ENCODE measurements around the gene HOXC4.

Gene HOXC4

DNA sequence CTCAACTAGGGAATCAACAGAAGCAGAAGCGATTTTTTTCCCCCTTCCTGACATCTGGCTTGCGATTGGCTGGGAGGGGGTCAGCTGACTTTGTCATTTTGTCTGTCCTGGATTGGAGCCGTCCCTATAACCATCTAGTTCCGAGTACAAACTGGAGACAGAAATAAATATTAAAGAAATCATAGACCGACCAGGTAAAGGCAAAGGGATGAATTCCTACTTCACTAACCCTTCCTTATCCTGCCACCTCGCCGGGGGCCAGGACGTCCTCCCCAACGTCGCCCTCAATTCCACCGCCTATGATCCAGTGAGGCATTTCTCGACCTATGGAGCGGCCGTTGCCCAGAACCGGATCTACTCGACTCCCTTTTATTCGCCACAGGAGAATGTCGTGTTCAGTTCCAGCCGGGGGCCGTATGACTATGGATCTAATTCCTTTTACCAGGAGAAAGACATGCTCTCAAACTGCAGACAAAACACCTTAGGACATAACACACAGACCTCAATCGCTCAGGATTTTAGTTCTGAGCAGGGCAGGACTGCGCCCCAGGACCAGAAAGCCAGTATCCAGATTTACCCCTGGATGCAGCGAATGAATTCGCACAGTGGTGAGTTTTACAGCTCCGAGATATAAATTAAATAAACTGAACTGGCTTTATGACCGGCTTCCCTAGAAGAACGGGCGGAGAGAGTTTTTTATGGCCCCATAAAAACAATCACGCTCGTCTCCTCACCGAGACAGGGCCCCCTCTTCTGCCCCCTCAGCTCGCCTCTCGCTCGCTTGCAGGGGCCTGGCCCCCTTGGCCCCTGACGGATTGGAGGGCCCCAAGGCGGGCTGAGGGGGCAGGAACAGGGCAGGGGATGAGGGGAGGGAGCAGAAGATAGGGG lies 25.1 kb upstream of the HOXC4 start, which contains the start of gene HOXC6:
TSS of gene HOXC6 (plus strand) at position 127 of the 888 bp plus-strand sequence. CDS start at position 209, 82 bp downstream.
- no peak for DNase-seq (ENCODE audit: low read depth, low spot score)

DNA sequence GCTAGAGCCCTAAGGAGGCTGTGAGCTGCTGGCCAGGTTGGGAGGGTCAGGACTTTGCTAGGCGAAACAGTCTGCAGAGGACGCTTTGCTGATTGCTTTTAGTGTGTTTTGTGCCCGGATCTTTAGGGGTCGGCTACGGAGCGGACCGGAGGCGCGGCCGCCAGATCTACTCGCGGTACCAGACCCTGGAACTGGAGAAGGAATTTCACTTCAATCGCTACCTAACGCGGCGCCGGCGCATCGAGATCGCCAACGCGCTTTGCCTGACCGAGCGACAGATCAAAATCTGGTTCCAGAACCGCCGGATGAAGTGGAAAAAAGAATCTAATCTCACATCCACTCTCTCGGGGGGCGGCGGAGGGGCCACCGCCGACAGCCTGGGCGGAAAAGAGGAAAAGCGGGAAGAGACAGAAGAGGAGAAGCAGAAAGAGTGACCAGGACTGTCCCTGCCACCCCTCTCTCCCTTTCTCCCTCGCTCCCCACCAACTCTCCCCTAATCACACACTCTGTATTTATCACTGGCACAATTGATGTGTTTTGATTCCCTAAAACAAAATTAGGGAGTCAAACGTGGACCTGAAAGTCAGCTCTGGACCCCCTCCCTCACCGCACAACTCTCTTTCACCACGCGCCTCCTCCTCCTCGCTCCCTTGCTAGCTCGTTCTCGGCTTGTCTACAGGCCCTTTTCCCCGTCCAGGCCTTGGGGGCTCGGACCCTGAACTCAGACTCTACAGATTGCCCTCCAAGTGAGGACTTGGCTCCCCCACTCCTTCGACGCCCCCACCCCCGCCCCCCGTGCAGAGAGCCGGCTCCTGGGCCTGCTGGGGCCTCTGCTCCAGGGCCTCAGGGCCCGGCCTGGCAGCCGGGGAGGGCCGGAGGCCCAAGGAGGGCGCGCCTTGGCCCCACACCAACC lies 23.9 kb upstream of the HOXC4 start:
- DNase-seq (ENCODE audit: low read depth, low spot score), result no peak

DNA sequence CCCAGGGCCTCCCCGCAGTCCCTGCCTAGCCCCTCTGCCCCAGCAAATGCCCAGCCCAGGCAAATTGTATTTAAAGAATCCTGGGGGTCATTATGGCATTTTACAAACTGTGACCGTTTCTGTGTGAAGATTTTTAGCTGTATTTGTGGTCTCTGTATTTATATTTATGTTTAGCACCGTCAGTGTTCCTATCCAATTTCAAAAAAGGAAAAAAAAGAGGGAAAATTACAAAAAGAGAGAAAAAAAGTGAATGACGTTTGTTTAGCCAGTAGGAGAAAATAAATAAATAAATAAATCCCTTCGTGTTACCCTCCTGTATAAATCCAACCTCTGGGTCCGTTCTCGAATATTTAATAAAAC lies 23.2 kb upstream of the HOXC4 start:
- no peak for DNase-seq (ENCODE audit: low read depth, low spot score)

DNA sequence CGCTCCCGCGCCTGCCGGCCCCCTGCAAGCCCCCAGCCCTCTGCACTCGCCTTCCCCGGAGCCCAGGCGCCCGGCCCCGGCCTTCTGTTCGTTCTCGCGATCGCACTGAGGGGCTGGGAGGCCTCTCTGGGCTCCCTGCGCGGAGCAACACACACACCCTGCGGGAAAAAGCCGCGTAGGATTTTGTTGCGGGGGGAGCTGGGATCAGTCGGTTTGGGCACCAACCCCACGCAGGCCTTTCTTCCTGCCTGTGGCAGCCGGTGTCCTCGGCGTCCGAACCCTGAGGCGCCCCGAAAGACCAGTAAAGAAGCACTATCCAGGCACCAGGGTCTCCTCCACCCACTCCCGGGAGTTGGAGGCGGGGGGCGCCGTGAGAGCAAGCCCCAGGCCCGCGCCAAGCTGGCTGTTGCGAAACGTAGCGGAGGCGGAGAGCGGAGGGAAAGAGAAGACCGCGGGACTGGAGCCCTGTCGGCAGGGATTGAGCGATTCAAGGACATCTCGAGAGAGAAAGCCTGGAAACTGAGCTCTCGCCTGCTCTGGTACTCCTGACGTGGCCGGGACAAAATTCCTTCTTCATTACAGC lies 22.7 kb upstream of the HOXC4 start:
- no peak for DNase-seq (ENCODE audit: low read depth, low spot score)

DNA sequence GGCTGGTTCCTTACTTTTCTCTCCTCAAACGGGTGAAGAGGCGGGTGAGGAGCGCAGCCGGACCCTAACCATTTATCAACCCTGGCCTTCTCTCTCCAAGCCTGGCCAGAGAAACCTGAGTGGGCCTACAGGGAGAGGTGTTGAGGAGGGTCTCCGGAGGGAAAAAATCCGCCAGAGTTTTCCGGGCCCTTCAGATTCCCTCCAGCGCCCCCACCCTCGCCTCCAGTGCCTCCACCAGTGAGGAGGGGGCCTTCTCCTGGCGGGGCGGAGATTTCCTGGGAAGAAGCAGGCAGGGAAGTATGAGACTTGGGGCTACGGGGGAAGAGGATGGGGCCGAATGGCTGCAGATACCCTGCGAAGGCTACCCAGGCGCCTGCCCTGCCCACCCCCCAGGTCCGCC lies 22.2 kb upstream of the HOXC4 start:
- DNase-seq (ENCODE audit: low read depth, low spot score), result no peak

DNA sequence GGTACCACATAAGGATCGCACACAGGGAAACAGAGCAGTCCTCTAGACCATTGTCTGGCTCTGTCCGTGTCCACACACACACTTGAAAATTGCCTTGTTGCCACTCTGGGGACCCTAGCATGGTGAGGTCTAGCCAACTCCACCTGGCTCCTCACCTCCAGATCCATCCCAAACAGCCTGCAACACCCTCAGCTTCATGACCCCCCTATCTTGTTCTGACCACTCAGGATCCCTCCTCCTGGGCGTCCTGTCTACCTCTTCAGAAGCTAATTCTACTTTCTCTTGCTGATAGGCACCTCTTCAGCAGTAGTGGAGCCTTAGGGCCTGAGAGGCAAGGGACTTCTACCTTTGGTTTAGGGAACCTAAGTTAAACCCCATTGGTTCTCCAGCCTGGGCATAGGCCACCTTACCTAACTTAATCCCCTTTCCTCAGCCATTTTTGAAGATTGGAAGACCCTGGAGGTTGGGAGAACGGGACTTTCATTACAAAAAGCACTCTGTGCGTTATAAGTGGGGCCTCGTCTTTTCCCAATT lies 21.5 kb upstream of the HOXC4 start:
- no peak for DNase-seq (ENCODE audit: low read depth, low spot score)

DNA sequence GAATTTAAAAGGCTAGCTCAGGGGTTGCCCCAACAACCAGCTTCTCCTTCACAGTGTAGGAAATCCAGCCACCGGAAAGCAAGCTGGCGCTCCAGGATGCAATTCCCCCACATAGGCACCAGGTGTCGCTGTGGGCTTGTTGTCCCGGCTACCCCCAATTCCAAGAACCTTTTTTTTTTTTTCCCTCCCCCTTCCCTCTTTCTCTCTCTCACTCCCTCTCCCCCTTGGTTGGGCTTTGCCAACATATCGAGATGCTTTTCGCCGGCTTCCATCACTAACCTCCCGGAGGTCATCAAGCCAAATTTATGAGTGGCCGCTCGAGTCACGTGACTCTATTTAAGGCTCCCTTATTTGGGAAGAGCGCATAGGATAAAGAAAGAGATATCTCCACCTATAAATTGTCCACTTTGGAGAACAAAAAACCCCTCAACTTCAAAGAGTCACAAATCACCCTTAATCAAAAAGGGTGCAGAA lies 21.0 kb upstream of the HOXC4 start, which contains the start of gene HOXC5:
TSS of gene HOXC5 (plus strand) at position 424 of the 474 bp plus-strand sequence. CDS start 73 bp downstream, outside the sequence.
- peak; percentile 6 for DNase-seq (ENCODE audit: low read depth, low spot score)

DNA sequence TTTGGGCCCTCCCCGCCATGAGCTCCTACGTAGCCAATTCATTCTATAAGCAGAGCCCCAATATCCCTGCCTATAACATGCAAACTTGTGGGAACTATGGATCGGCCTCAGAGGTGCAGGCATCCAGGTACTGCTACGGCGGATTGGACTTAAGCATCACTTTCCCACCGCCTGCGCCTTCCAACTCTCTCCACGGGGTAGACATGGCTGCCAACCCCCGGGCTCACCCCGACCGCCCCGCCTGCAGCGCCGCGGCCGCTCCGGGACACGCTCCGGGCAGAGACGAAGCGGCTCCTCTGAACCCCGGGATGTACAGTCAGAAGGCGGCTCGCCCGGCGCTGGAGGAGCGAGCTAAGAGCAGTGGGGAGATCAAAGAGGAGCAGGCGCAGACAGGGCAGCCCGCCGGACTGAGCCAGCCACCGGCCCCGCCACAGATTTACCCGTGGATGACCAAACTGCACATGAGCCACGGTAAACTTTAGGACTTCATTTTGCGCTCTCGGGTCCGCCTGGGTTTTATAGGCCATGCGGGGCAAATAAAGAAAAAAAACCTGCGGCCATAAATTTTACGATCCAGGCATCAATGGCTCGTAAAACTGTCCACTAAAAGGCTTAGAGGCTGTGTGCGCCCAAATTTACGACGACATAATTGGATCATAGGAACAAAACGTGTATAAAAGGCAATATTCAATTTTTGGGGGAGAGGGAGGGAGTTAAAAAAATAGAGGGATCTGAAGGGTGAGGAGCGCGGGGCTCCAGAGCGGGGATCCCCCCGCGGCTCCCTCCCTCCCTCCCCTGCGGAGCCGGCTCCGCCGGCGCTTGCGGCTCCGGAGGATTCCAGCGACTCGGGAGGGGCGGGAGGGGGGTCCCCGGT lies 20.3 kb upstream of the HOXC4 start:
- no peak for DNase-seq (ENCODE audit: low read depth, low spot score)

DNA sequence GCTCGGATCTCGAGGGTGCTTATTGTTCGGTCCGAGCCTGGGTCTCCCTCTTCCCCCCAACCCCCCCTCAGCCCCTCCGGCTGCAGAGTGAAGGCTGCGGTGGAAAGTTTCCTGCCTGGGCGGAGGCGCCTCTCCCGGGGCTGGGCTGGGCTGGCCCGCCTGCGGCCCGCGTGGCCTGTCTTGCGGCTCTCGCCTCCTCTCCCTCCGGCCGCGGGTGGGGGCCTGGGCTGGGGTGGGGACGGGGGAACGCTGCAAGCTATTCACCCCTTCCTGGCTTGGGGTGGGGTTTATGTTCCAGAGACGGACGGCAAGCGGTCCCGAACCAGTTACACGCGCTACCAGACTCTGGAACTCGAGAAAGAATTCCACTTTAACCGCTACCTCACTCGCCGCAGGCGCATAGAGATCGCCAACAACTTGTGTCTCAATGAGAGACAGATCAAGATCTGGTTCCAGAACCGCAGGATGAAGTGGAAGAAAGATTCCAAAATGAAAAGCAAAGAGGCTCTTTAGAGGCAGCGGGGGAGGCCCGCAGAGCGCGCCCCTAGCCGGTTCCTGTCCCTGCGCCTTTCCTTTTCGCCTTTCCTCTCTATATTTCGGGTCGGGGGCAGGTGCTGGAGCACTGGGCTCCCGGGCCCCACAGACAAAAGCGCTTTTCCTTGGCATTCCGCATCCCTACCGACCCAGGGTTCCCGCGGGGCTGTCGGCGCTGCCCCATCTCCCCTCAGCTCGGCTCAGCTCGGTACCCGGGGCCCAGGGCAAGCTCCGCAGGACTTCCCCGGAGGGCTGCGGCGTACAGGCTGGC lies 19.5 kb upstream of the HOXC4 start:
- DNase-seq (ENCODE audit: low read depth, low spot score), result no peak

DNA sequence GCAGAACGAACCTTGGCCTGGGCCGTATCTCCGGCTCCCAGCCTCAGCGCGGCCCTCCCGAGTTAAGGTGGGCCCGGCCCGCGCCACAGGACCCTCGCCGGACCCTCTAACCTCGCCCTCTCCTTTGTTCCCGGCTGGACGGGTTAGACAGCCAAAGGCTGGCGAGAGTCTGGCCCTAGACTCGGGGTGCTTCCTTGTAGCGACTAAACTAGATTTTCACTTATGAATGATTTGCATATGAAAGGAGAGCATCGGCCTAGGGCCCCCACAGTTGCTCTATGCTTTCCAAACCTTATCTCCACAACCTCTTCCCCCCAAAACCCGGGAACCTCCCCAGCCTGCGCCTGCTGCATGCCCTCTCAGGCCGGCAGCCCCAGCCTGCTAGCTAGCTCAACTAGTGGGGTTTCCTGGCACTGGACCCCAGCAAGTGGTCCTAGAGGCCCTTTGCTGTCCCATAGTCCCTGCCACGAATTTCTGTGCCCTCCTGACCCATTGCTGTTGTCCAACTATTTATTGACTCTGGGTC lies 18.8 kb upstream of the HOXC4 start:
- DNase-seq (ENCODE audit: low read depth, low spot score), result no peak

DNA sequence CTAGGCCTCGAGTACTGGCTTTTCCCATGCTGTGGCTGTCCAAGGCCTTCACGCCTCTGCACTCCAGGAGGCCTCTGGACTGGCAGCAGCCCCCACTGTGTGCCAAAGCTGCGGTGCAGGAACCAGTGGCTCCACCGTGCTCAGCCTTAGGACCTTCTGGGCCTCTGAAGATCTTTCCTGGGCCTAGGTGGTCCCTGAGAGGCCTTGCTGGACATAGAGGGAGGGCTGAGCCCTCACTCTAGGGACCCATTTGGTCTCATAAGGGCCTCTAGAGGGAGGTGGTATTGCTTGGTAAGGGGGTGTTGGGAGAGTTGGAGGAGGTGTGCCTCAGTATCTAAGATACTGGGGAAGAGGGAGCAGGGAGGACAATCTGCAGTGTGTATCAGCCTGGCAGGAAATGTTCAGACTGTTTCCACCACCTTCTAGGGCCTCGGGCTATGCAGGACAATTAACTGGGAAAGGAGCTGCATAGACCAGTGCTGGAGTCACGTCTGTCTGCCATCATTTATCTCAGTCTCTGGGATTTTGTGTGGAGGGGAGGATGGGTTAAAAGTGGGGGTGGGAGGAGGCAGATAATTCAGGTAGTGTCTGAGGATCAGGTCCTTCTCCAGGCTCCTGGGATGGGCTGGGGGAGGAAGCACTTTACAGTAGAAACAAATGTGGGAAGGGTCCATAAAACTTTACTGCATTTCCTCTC lies 17.9 kb upstream of the HOXC4 start:
- DNase-seq (ENCODE audit: low read depth, low spot score), result no peak

DNA sequence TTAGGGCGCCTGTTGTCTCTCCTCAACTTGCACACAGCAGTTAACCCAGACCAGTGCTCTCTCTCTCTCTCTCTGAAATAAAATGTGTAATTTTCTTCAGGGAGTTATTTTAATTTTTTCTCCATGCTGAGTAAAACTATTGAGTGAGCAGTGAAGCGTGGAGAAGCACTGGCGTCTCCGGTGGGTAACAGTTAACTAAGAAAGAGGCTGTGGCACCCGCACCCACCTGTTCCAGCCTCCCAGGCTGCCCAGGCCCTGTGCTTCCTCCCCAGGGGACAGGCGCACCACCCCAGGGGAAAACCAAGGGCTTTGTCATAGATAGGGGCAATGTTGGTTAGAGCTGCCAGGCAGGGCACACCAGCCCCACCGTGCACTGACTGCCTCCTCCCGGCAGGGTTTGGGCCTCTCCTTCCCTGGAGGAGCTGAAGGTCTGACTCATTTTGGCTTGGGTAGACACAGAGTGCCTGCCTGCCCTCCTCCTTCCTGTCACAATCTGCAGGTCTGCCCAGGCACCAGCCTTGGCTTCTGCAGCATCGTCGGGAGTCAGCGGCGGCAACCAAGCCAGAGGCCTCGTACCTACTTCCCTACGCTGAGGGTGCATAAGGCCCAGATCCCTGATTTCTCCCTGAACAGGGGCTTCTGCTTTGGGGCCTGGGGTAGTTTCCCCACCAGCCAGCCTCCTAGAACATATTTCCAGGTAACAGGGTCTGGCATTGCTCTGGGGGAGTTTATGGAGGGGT lies 16.8 kb upstream of the HOXC4 start:
- no peak for DNase-seq (ENCODE audit: low read depth, low spot score)

DNA sequence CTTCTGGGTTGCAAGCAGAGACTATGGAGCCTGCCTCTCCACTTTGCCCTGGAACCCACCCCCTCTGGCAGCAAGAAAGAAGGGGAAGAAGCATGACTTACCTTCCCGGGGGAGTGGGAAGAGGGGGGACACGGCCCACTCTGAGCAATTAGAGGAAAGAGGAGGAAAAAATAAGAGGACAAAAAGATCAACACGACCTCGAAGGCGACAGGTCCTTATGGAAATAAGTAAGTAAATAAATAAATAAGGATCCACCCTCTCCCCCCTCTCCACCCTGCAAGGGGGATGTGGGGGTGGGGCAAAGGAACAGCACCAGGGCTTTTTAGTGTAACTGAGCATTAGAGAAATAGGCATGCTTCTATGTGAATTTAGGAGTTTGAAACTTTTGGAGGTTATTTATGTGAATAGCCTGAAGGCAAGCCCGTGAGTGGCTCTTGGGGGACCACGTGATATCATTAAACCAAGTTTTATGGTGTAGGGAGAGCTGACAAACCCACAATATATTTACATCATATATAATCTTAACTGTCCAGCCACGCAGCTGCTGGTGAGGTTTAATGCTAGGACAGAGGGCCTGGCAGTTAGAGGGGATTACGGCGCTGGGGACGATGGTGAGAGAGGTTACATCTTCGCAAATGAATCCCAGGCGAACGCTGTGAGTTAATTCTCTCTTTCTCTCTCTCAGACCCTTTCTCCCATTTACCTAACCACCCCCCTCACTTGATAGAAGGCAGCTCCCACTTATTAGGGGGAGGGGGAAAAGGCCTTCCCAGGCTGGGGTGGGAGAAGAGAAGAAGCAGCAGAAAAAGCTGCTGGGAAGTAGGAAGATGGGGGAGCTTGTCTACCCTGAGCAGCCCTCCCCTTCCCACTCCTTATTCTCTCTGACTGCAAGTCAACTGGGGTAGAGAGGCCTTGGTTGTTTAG lies 16.0 kb upstream of the HOXC4 start:
- DNase-seq (ENCODE audit: low read depth, low spot score), result no peak

DNA sequence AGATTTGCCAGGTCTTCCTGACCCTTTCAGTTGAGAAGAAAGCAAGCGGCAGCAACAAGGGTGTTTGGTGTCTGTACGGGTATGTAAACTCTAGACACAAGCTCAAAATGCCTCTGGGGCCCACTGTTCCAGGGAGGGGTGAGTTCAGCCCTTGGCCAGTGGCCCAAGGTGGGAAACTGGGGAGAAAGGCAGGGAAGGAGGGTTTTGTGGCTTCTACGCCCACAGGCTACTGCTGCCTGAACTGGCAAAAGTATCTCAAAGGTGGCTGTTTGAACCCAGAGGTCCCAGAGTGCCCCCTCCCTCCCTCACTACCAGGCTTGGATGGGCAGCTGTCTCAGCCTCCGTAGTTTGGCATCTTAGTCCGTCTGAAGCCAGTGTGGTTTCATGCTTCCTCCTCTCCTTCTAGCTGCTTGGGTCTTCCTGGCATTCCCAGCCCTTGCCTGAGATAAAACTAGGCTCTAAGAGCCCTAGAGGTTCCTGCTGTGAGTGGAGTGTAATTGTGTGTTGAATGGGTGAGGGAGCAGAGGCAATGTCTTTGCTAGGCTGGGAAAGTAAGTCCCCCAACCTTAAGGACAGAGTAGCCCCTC lies 15.3 kb upstream of the HOXC4 start:
- no peak for DNase-seq (ENCODE audit: low read depth, low spot score)

DNA sequence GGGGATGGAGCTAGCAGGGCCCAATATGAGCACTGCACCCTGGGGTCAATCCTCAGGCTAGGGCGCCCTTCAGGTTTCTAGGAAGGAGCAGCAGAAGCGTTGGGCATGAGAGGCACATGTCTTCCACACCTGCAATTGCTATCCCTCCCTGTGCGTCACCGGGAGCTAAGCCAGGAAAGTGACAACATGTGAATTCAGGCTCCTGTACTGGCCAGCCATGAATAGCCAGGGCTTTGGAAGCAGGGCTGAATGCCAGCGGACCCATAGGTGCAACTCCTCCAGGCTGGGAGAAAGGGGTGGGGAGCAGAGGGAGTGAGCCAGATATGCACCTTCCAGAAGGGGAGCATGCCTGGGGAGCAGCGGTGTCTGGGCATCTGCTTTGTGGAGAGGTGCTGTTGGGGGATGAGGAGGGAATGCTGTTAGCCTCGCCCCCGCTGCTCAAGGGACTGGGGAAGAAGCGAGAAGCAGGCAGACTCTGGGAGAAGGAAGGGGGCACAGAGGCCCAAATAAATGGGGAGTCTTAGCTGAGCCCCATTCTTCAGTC lies 14.7 kb upstream of the HOXC4 start:
- DNase-seq (ENCODE audit: low read depth, low spot score), result no peak

DNA sequence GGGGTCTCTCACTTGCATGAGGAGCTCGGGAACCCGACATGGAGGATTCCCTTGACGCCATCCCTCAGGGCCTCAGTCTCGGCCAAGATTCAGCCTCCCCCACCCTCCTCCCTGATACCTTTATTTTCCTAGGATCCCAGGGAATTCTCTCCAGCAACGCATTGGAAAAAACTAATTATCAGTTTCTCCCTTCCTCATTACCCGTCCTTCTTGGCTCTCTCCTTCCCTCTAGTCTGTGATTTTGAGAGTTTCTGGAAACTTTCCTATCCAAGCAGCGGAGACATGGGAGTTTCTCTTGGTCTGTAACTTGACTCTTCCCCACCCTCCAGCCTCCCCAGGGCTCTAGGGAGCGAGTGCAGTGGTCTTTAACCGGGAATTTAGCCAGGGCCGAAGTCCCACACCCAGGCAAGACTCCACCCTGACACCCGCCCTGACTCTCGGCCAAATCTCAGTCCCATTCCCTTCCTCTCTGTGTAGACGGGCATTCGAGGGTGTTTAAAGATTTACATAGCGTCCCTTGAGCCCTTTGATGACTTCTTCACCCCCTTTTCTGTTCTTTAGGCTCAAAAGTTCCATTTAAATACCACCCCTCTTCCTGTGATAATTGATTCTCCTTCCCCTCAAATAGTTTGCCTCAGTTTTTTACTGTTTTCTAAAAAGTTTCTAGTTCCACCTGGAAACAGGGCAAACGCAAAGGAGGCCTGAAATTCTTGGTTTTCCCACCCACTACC lies 14.1 kb upstream of the HOXC4 start:
- DNase-seq (ENCODE audit: low read depth, low spot score), result no peak
